ENCODE measurements around the gene RESP18.

The RESP18 gene

GRCh38 chr2:219285894-219286425 is 46.6 kb downstream of the RESP18 start:
- no peak overlapping the region for H3K4me3 ChIP-seq (ENCODE audit: low read length)
- DNase-seq (ENCODE audit: low read depth): no peak
- no peak for TF ChIP-seq CTCF (conservative IDR thresholded peaks at IDR 0.05; ENCODE audit: low read depth, low read length)

- no peak for DNase-seq (ENCODE audit: low read depth)
- H3K4me3 ChIP-seq (ENCODE audit: low read length): no peak overlapping the region
- no peak for TF ChIP-seq CTCF (conservative IDR thresholded peaks at IDR 0.05; ENCODE audit: low read depth, low read length)
Observed at GRCh38 chr2:219285373-219285735, 47.2 kb downstream of the RESP18 start.

- H3K4me3 ChIP-seq (ENCODE audit: low read length): no peak overlapping the region
- TF ChIP-seq CTCF (conservative IDR thresholded peaks at IDR 0.05; ENCODE audit: low read depth, low read length): no peak
- no peak for DNase-seq (ENCODE audit: low read depth)
Observed at GRCh38 chr2:219284501-219285372, 47.8 kb downstream of the RESP18 start.

- no peak for DNase-seq (ENCODE audit: low read depth)
- TF ChIP-seq CTCF (conservative IDR thresholded peaks at IDR 0.05; ENCODE audit: low read depth, low read length): no peak
- no peak overlapping the region for H3K4me3 ChIP-seq (ENCODE audit: low read length)
Observed at GRCh38 chr2:219282943-219283581, 49.5 kb downstream of the RESP18 start.

GRCh38 chr2:219282375-219282774 is 50.2 kb downstream of the RESP18 start:
- DNase-seq (ENCODE audit: low read depth): no peak
- no peak overlapping the region for H3K4me3 ChIP-seq (ENCODE audit: low read length)
- no peak for TF ChIP-seq CTCF (conservative IDR thresholded peaks at IDR 0.05; ENCODE audit: low read depth, low read length)

- H3K4me3 ChIP-seq (ENCODE audit: low read length): no peak overlapping the region
Observed at GRCh38 chr2:219281588-219281987, 51.0 kb downstream of the RESP18 start.

More at GRCh38 chr2:219281588-219281987, 51.0 kb downstream of the RESP18 start:
- TF ChIP-seq CTCF (conservative IDR thresholded peaks at IDR 0.05; ENCODE audit: low read depth, low read length): no peak
- DNase-seq (ENCODE audit: low read depth): no peak

Measured in retinal pigment epithelial cell (primary cell).